ENCODE data around the gene RANBP10. TPM values are rescaled to one million over a fixed set of nuclear protein-coding genes. Genes with fewer than 3 reads are reported as not detected.

The RANBP10 gene
- total RNA-seq, 4 donors from 2014 or later, result 18.4 to 35.2 (median 27.6) TPM

DNA sequence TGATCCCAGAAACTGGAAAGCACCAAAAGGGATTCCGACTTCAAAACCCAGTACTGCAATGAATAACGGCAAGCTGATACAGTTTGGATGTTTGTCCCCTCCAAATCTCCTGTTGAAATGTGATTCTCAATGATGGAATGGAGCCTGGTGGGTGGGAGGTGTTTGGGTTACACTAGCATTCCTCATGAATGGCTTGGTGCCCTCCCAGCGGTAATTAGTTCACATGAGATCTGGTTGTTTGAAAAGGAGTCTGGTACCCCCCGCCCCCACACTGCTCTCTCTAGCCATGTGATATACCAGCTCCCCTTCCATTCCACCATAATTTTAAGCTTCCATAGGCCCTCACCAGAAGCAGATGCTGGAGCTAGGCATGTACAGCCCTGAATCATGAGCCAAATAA lies 40.1 kb downstream of the RANBP10 start:
- 93% methylated on average over 4 of the region's 4 CpGs for WGBS
- Histone ChIP-seq H3K4me3 (no peak overlapping the region), H3K27ac (no peak overlapping the region), H3K27me3 (no peaks in the 10 kb centered on the region), H3K4me1 (peaks cover 2% of the 10 kb centered on the region), H3K36me3 (peaks cover 22% of the 10 kb centered on the region), H3K9me3 (no peaks in the 10 kb centered on the region)
- DNase-seq (ENCODE audit: low spot score in 2 of 2), result no peak
- TF ChIP-seq, protein P1, sequence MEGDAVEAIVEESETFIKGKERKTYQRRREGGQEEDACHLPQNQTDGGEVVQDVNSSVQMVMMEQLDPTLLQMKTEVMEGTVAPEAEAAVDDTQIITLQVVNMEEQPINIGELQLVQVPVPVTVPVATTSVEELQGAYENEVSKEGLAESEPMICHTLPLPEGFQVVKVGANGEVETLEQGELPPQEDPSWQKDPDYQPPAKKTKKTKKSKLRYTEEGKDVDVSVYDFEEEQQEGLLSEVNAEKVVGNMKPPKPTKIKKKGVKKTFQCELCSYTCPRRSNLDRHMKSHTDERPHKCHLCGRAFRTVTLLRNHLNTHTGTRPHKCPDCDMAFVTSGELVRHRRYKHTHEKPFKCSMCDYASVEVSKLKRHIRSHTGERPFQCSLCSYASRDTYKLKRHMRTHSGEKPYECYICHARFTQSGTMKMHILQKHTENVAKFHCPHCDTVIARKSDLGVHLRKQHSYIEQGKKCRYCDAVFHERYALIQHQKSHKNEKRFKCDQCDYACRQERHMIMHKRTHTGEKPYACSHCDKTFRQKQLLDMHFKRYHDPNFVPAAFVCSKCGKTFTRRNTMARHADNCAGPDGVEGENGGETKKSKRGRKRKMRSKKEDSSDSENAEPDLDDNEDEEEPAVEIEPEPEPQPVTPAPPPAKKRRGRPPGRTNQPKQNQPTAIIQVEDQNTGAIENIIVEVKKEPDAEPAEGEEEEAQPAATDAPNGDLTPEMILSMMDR (IDR thresholded peaks at IDR 0.05), result no peak
- TF ChIP-seq POLR2AphosphoS5 (IDR thresholded peaks at IDR 0.05) (no peak), EP300 (IDR thresholded peaks at IDR 0.05) (no peak)

DNA sequence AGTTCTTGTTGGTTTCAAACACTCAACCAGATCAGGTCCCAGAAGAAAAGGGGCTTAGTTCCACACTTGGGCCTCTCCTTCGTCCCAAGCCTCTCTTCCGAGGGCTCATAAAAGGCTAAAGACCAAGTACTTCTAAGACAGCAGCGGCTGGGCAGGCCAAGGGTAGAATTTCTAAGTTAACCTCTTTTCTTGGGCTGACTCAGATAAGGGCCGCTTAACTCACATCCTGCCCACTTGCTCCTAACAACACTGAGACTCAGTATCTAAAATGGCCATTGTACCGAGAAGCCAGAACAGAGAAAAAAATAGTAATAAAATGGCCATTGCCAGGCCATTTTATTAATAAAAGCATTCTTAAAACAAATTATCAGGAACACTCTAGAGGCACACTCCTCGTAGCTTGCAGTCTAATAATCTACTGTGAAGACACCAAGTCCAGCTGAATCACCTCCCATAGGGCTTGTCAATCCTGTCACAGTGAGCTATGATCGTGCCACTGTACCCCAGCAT lies 42.1 kb downstream of the RANBP10 start:
- no peak overlapping the region for H3K27ac ChIP-seq
- no peak overlapping the region for H3K4me3 ChIP-seq
- TF ChIP-seq POLR2A (IDR thresholded peaks at IDR 0.05), result no peak
- TF ChIP-seq EP300 (IDR thresholded peaks at IDR 0.05), result no peak
- TF ChIP-seq, protein P1 (IDR thresholded peaks at IDR 0.05), result no peak
- TF ChIP-seq POLR2AphosphoS5 (IDR thresholded peaks at IDR 0.05), result no peak
- no peaks in the 10 kb centered on the region for H3K27me3 ChIP-seq
- H3K36me3 ChIP-seq, result peaks cover 13% of the 10 kb centered on the region
- DNase-seq (ENCODE audit: low spot score in 2 of 2), result no peak
- H3K9me3 ChIP-seq, result no peaks in the 10 kb centered on the region
- WGBS, result 96% methylated on average over 7 of the region's 7 CpGs
- peaks cover 12% of the 10 kb centered on the region for H3K4me1 ChIP-seq

DNA sequence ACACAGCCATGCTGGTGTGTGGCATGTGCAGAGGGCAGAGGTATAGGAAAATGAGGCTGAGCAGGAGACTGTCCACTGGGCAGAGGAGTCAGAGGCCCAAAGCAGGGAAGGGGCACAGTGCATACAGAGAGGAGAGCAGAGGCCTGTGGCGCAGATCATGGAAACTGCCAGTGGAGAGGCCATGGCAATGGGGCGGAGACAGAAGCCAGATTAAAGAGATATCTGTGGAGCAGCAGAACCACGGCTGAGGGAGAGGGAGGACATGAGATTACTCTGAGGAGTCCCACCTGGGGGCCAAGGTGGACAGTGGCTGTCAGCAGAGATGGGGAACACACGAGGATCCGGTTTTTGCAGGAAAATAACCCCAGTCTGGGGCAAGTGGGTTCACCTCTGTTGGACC lies 43.3 kb downstream of the RANBP10 start:
- TF ChIP-seq POLR2AphosphoS5 (IDR thresholded peaks at IDR 0.05) (no peak), EP300 (IDR thresholded peaks at IDR 0.05) (no peak), POLR2A (IDR thresholded peaks at IDR 0.05) (no peak)
- TF ChIP-seq, protein P1 (IDR thresholded peaks at IDR 0.05), result no peak
- no peaks in the 10 kb centered on the region for H3K9me3 ChIP-seq
- no peaks in the 10 kb centered on the region for H3K27me3 ChIP-seq
- no peak overlapping the region for H3K4me3 ChIP-seq
- 88% methylated on average over 5 of the region's 5 CpGs for WGBS
- peaks cover 13% of the 10 kb centered on the region for H3K36me3 ChIP-seq
- DNase-seq (ENCODE audit: low spot score in 2 of 2), result no peak
- H3K27ac ChIP-seq, result no peak overlapping the region
- peaks cover 12% of the 10 kb centered on the region for H3K4me1 ChIP-seq

DNA sequence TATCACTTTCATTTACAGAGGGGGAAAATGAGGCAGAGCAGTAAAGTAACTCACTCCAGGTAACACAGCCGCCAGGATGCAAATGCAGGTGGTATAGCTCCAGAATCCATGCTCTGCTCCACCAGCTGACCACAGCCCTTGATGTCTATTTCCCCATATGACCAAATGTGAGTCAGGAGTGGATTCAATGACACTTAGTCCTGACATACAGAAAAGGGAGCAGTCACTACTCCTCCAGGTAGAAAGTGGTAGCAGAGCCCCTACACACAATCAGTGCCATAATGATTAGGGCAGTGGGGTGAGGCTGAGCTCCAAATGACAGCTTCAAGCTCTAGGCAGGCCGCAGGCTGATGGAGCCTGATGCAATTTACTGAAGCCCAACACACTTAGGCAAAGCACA lies 44.0 kb downstream of the RANBP10 start:
- TF ChIP-seq, protein P1 (IDR thresholded peaks at IDR 0.05), result no peak
- no peak for TF ChIP-seq EP300 (IDR thresholded peaks at IDR 0.05)
- no peak for TF ChIP-seq POLR2A (IDR thresholded peaks at IDR 0.05)
- TF ChIP-seq POLR2AphosphoS5 (IDR thresholded peaks at IDR 0.05), result no peak
- Histone ChIP-seq H3K4me3 (no peak overlapping the region), H3K27ac (no peak overlapping the region), H3K4me1 (peaks cover 12% of the 10 kb centered on the region), H3K27me3 (no peaks in the 10 kb centered on the region), H3K9me3 (no peaks in the 10 kb centered on the region), H3K36me3 (peaks cover 16% of the 10 kb centered on the region)
- 100% methylated on average over 1 of the region's 2 CpGs for WGBS
- DNase-seq (ENCODE audit: low spot score in 2 of 2), result no peak

DNA sequence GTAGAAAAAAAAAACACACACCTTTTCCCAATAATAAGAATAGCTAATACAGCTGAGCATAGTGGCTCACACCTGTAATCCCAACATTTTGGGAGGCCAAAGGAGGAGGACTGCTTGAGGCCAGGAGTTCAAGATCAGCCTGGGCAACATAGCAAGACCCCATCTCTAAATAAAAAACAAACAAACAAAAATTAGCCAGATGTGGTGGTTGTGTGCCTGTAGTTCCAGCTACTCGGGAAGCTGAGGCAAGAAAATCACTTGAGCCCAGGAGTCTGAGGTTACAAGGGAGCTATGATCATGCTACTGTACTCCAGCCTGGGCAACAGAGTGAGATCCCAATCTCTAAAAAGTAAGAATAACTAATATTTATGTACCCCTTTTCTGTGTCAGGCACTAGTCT lies 44.4 kb downstream of the RANBP10 start:
- Histone ChIP-seq H3K27me3 (no peaks in the 10 kb centered on the region), H3K36me3 (peaks cover 19% of the 10 kb centered on the region), H3K4me3 (no peak overlapping the region), H3K4me1 (peaks cover 12% of the 10 kb centered on the region), H3K9me3 (no peaks in the 10 kb centered on the region), H3K27ac (no peak overlapping the region)
- DNase-seq (ENCODE audit: low spot score in 2 of 2), result no peak
- WGBS, result 93% methylated on average over 1 of the region's 1 CpG
- TF ChIP-seq EP300 (IDR thresholded peaks at IDR 0.05) (no peak), POLR2A (IDR thresholded peaks at IDR 0.05) (no peak), POLR2AphosphoS5 (IDR thresholded peaks at IDR 0.05) (no peak)
- TF ChIP-seq, protein P1 (IDR thresholded peaks at IDR 0.05), result no peak
